Brain microvascular endothelial cell (primary cell): Measurements from ENCODE around the gene KIF20B.

Experiments used
- DNase-seq: peaks from one replicate; pipeline ENCODE4 v3.0.0-alpha.2; 2020
- H3K27ac ChIP-seq: fragments of 250-450 bp; sonication (Bioruptor Pico); 2 replicates; pipeline ENCODE4 v1.5.1; 2020; ENCODE audit warnings: mild to moderate bottlenecking, moderate library complexity
- H3K27me3 ChIP-seq: fragments of 250-450 bp; sonication (Bioruptor Pico); replicated peaks from 2 replicates; pipeline ENCODE4 v1.5.1; 2020; ENCODE audit warnings: mild to moderate bottlenecking
- H3K36me3 ChIP-seq: fragments of 250-450 bp; sonication (Bioruptor Pico); replicated peaks from 2 replicates; pipeline ENCODE4 v1.5.1; 2020; ENCODE audit warnings: mild to moderate bottlenecking
- H3K4me3 ChIP-seq: 2 replicates; pipeline ENCODE4 v1.5.1; 2011; ENCODE audit warnings: low read depth, mild to moderate bottlenecking, control low read depth, low read length, moderate library complexity
- CTCF ChIP-seq: IDR thresholded peaks from 2 replicates; pipeline ENCODE4 v1.5.1; 2011; ENCODE audit warnings: low read depth, mild to moderate bottlenecking, moderate library complexity, low read length, control low read depth, inconsistent platforms; ENCODE audit errors: missing control alignments
- in situ Hi-C: cut with HindIII; loops from 2 replicates; pipeline ENCODE4 v1.10.0; 2017; ENCODE audit warnings: low sequenced_read_pairs, low pct_ligation_motif_present

The KIF20B gene

GRCh38 chr10:89789188-89789877, 87.9 kb downstream of the KIF20B start:
- TF ChIP-seq CTCF = no peak
- in situ Hi-C loops = no loop called here

DNA sequence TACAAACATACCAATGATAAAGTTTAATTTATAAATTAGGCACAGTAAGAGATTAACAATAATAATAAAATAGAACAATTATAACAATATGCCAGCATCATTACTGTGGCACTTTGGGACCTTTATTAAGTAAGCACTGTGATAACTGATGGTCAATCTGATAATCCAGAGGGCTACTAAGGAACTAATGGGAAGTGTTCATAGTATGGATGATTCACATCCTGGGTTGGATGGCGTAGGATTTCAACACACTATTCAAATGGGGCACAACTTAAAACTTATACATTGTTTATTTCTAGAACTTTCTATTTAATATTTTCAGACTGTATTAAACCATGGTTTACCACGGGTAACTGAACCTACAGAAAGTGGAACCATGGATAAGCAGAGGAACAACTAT, 90.8 kb downstream of the KIF20B start:
- no peaks in the 10 kb centered on the region for H3K36me3 ChIP-seq
- no peak overlapping the region for H3K4me3 ChIP-seq
- in situ Hi-C loops = no loop called here
- no peak overlapping the region for H3K27ac ChIP-seq
- TF ChIP-seq CTCF = no peak
- no peak for DNase-seq
- no peaks in the 10 kb centered on the region for H3K27me3 ChIP-seq

More at GRCh38 chr10:89789188-89789877, 87.9 kb downstream of the KIF20B start:
- Histone ChIP-seq H3K27me3 (no peaks in the 10 kb centered on the region), H3K27ac (no peak overlapping the region), H3K4me3 (no peak overlapping the region), H3K36me3 (no peaks in the 10 kb centered on the region)
- DNase-seq = no peak

GRCh38 chr10:89793649-89794254, 92.4 kb downstream of the KIF20B start:
- in situ Hi-C loops = no loop called here
- H3K36me3 ChIP-seq = no peaks in the 10 kb centered on the region
- DNase-seq = peak; percentile 59
- no peak overlapping the region for H3K27ac ChIP-seq
- TF ChIP-seq CTCF = peak; percentile 76
- H3K27me3 ChIP-seq = no peaks in the 10 kb centered on the region
- H3K4me3 ChIP-seq = no peak overlapping the region

GRCh38 chr10:89795840-89796239, 94.5 kb downstream of the KIF20B start:
- no peak for TF ChIP-seq CTCF
- in situ Hi-C loops = no loop called here

DNA sequence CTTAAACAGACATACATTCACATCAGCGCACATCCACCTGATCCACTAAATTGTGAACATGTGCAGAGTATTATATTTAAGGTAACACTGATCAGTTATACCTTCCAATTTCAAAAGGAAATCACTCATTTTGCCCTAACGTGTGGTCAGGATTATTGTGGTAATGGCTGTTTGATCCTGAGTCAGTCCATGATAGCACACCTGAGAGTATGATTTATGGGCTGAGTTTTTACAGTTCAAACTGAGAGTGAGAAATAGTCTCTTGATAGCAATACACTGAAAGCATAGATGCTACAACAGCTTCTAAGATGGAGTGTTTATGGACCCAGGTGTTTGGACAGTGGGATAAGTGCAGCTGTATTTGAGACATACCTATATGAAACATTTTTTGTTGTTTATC, 96.7 kb downstream of the KIF20B start:
- no peak overlapping the region for H3K4me3 ChIP-seq
- no peak for TF ChIP-seq CTCF
- no peaks in the 10 kb centered on the region for H3K27me3 ChIP-seq
- DNase-seq = no peak
- H3K36me3 ChIP-seq = no peaks in the 10 kb centered on the region
- no peak overlapping the region for H3K27ac ChIP-seq
- in situ Hi-C loops = no loop called here

More at GRCh38 chr10:89795840-89796239, 94.5 kb downstream of the KIF20B start:
- no peaks in the 10 kb centered on the region for H3K36me3 ChIP-seq
- H3K4me3 ChIP-seq = no peak overlapping the region
- DNase-seq = no peak
- H3K27me3 ChIP-seq = no peaks in the 10 kb centered on the region
- no peak overlapping the region for H3K27ac ChIP-seq
